HepG2 (cell line): ENCODE results near the gene CAPZB. TPM values are rescaled to one million over a fixed set of nuclear protein-coding genes. Genes with fewer than 3 reads are reported as not detected.
A peak's percentile ranks its signal among the peaks of the same experiment; 100 is the strongest.

ENCODE experiments used
- ATAC-seq: fragments of 200-7000 bp; cut with Tn5 transposase; 3 replicates; pipeline ENCODE4 v1.9.1; 2020; ENCODE audit warnings: mild to moderate bottlenecking, moderate library complexity
- BruUV-seq: library from RNA; stranded (reverse); fragments of 400-500 nt; replicated peaks from 2 replicates; lab custom pipeline; 2021; lab: Mats Ljungman, UMichigan
- CTCF ChIA-PET: fragments of 300-600 bp; formaldehyde crosslinking; extraction: SDS; loops from one replicate; lab custom pipeline; 2021; ENCODE audit warnings: low total read pairs, inconsistent platforms, low intra/inter-chr PET ratio; lab: Yijun Ruan, JAX
- POLR2A ChIA-PET: fragments of 350-600 bp; sonication (Branson Sonifier 250); formaldehyde crosslinking; loops from one replicate; lab custom pipeline; 2020; ENCODE audit warnings: antibody characterized with exemption, inconsistent platforms; lab: Yijun Ruan, JAX
- DNase-seq: peaks from one replicate; pipeline ENCODE4 v3.0.0-alpha.2; 2015; ENCODE audit warnings: low spot score
- FAIRE-seq: peaks from 3 replicates; lab custom pipeline; 2011; peaks lifted over from hg19 to GRCh38; lab: Jason Lieb, UNC
- H2AFZ ChIP-seq: one replicate; pipeline ENCODE4 v1.6.1; 2011; ENCODE audit warnings: low read length, inconsistent platforms
- H3K27ac ChIP-seq: fragments of 300-600 bp; 3 replicates; pipeline ENCODE4 v1.8.0; 2011; ENCODE audit warnings: mixed run types, mild to moderate bottlenecking, mixed read lengths, low read length, inconsistent platforms; ENCODE audit not compliant: insufficient read depth; ENCODE audit errors: extremely low read length
- H3K27me3 ChIP-seq, 2 experiments: fragments of 200-600 bp in 1 of 2; 2 replicates in 1 of 2; 3 replicates in 1 of 2; pipeline versions ENCODE4 v1.6.0 to v1.8.0; 2011; ENCODE audit warnings: low read length in 2 of 2, mild to moderate bottlenecking in 2 of 2, moderate library complexity in 2 of 2, inconsistent platforms in 1 of 2; ENCODE audit not compliant: insufficient read depth in 2 of 2, control insufficient read depth in 1 of 2
- H3K36me3 ChIP-seq, 2 experiments: fragments of 200-600 bp in 1 of 2; replicated peaks in 1 of 2; 2 replicates in 1 of 2; 3 replicates in 1 of 2; pipeline versions ENCODE4 v1.5.1 to v1.8.0; 2011; ENCODE audit warnings: low read length in 2 of 2, inconsistent platforms in 1 of 2; ENCODE audit not compliant: insufficient read depth in 2 of 2, control insufficient read depth in 1 of 2
- H3K4me1 ChIP-seq: 2 replicates; pipeline ENCODE4 v1.5.1; 2012; ENCODE audit warnings: low read length, inconsistent platforms; ENCODE audit not compliant: insufficient read depth
- H3K4me2 ChIP-seq: 2 replicates; pipeline ENCODE4 v1.6.0; 2011; ENCODE audit warnings: low read depth, low read length, inconsistent platforms
- H3K4me3 ChIP-seq, 3 experiments: fragments of 200-600 bp in 1 of 3; sonication (generic), shearing (Covaris generic) in 1 of 3; replicated peaks in 1 of 3; 2 replicates each; pipeline ENCODE4 v1.5.1; 2011 to 2016; ENCODE audit warnings: low read length in 3 of 3, inconsistent platforms in 2 of 3, low read depth in 2 of 3, mild to moderate bottlenecking in 2 of 3, control low read depth in 1 of 3, mixed read lengths in 1 of 3; ENCODE audit not compliant: insufficient read depth in 1 of 3
- H3K79me2 ChIP-seq: one replicate; pipeline ENCODE4 v1.6.1; 2011; ENCODE audit warnings: low read length, inconsistent platforms; ENCODE audit not compliant: insufficient read depth
- H3K9ac ChIP-seq: 2 replicates; pipeline ENCODE4 v1.6.0; 2011; ENCODE audit warnings: mild to moderate bottlenecking, low read depth, low read length, inconsistent platforms; ENCODE audit not compliant: insufficient read depth
- H3K9me3 ChIP-seq: 2 replicates; pipeline ENCODE4 v1.5.1; 2012; ENCODE audit warnings: mild to moderate bottlenecking, low read length
- H4K20me1 ChIP-seq: 2 replicates; pipeline ENCODE4 v1.6.0; 2011; ENCODE audit warnings: inconsistent platforms, mild to moderate bottlenecking, low read length, moderate library complexity; ENCODE audit not compliant: insufficient read depth
- CEBPB ChIP-seq: IDR thresholded peaks from 2 replicates; pipeline ENCODE4 v1.6.1; 2011; ENCODE audit warnings: low read depth, low read length, improper control_type of control experiment, borderline replicate concordance
- GMEB2 ChIP-seq: IDR thresholded peaks from 2 replicates; pipeline ENCODE4 v1.6.1; 2016; ENCODE audit warnings: missing biosample characterization, missing genetic modification reagents, low read depth
- MEIS2 ChIP-seq: sonication (generic); formaldehyde crosslinking; IDR thresholded peaks from 2 replicates; pipeline ENCODE4 v1.9.0; 2021; ENCODE audit warnings: mild to moderate bottlenecking, missing genetic modification reagents
- SMC3 ChIP-seq: IDR thresholded peaks from 2 replicates; pipeline ENCODE4 v1.6.1; 2011; ENCODE audit warnings: low read length, improper control_type of control experiment
- ZBTB33 ChIP-seq: sonication (generic); formaldehyde crosslinking; IDR thresholded peaks from 2 replicates; pipeline ENCODE4 v1.4.0; 2020; ENCODE audit warnings: missing genetic modification reagents
- ZNF136 ChIP-seq: sonication (generic); formaldehyde crosslinking; IDR thresholded peaks from 2 replicates; pipeline ENCODE4 v1.8.1; 2022; ENCODE audit warnings: low read depth, mild to moderate bottlenecking, moderate library complexity, missing genetic modification reagents
- ZNF460 ChIP-seq: sonication (generic); formaldehyde crosslinking; IDR thresholded peaks from 2 replicates; pipeline ENCODE4 v1.5.1; 2020; ENCODE audit warnings: missing genetic modification reagents, mild to moderate bottlenecking, borderline replicate concordance
- ZNF564 ChIP-seq: sonication (generic); formaldehyde crosslinking; IDR thresholded peaks from 2 replicates; pipeline ENCODE4 v1.8.1; 2023; ENCODE audit warnings: mild to moderate bottlenecking, missing genetic modification reagents
- ZNF672 ChIP-seq: sonication (generic); formaldehyde crosslinking; IDR thresholded peaks from 2 replicates; pipeline ENCODE4 v1.8.1; 2022; ENCODE audit warnings: missing genetic modification reagents
- ZNF883 ChIP-seq: sonication (generic); formaldehyde crosslinking; IDR thresholded peaks from 2 replicates; pipeline ENCODE4 v1.5.1; 2020; ENCODE audit warnings: mild to moderate bottlenecking, missing genetic modification reagents; ENCODE audit errors: not compliant biosample characterization
- WGBS: methylation state at CpG from one replicate; pipeline ENCODE4 v1.1.6; 2017; ENCODE audit warnings: low lambda C conversion rate; 5-methylcytosine and 5-hydroxymethylcytosine counted together
- in situ Hi-C: cut with HindIII; loops from 2 replicates; pipeline ENCODE4 v1.10.0; 2017; ENCODE audit warnings: low pct_unique_long_range_greater_than_20kb; ENCODE audit not compliant: extremely low pct_ligation_motif_present
- intact Hi-C: fragments of 100-400 bp; cut with micrococcal nuclease; formaldehyde crosslinking; loops from one replicate; pipeline ENCODE4 v1.10.0; 2022; ENCODE audit not compliant: unreplicated experiment
- polyA plus RNA-seq, 8 experiments: library from polyadenylated mRNA; depleted of rRNA in 3 of 8; stranded (reverse) in 7 of 8; unstranded in 1 of 8; fragments of >200 nt; fragmentation: Illumina TruSeq in 4 of 8; extraction: Trizol in 4 of 8; gene quantifications; 2 replicates each; pipeline versions ENCODE4 v1.2.1 to v1.2.3, GENCODE V29; 2011 to 2016; ENCODE audit warnings: low read depth in 4 of 8, missing spikeins in 1 of 8, mixed read lengths in 1 of 8; ENCODE audit not compliant: insufficient read depth in 1 of 8
- total RNA-seq, 5 experiments: library from RNA; depleted of rRNA; stranded (reverse); fragments of >200 nt; fragmentation: Illumina TruSeq; extraction: Trizol; gene quantifications; 2 replicates each; pipeline ENCODE4 v1.2.3, GENCODE V29; 2016; ENCODE audit warnings: low read depth in 1 of 5

CAPZB gene
- total and polyA plus RNA-seq, 2 of the 13 experiments (the other 11 are each of a cell fraction or from before 2014, with no cell fraction given) = 58.9 to 76.9 TPM

DNA sequence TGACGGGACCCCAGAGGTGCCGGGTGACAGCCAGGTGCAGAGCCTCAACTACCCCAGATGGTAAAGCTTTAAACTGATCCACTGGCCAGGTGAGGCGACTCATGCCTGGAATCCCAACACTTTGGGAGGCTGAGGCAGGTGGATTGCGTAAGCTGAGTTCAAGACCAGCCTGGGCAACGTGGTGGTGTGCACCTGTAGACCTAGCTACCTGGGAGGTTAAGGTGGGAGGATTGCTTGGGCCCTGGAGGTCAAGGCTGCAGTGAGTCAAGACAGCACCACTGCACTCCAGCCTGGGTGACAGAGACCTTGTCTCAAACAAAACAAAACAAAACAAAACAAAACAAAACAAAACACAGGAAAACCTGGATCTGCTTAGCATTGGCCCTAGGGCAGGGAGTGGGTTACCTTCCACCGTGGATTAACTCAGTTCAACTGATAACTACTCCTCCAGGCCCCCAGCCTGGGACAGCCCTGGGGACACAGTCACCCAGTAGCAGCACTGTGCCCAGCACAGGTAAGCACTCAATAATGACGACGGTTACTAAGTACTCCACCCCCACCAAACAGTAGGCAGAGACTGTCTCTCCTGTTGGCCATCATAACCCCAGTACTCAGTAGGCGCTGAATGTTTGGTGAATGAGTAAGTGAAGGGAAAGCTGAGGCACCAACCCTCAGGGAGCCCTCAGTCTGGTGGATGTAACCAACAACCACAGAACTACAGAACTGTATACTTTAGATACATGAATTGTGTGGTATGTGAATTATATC, 151.6 kb downstream of the CAPZB start:
- intact Hi-C loops (no loop called here), in situ Hi-C loops (no loop called here)
- BruUV-seq = no TSS peak
- H3K9ac ChIP-seq = no peak overlapping the region
- H3K27ac ChIP-seq = no peak overlapping the region
- DNase-seq = no peak
- no peak for FAIRE-seq
- H3K36me3 ChIP-seq = peaks cover 0 to under 1% of the 10 kb centered on the region in 2 experiments; a peak in 2 of 5 replicates
- no peak overlapping the region for H3K4me3 ChIP-seq
- no peaks in the 10 kb centered on the region for H4K20me1 ChIP-seq
- ATAC-seq = no peak
- CTCF ChIA-PET = no interaction called here
- no peak overlapping the region for H3K4me2 ChIP-seq
- no peaks in the 10 kb centered on the region for H3K27me3 ChIP-seq
- H3K4me1 ChIP-seq = peaks cover 27% of the 10 kb centered on the region
- TF ChIP-seq SMC3 (no peak), ZNF136 (no peak), ZBTB33 (CRISPR knock-in tag) (no peak), GMEB2 (CRISPR knock-in tag) (no peak), ZNF672 (no peak), CEBPB (peak; percentile 32; the same call in 1 of the 2 replicates), ZNF460 (CRISPR knock-in tag) (peak; percentile 55; the same call in 1 of the 2 replicates), ZNF564 (CRISPR knock-in tag) (no peak), ZNF883 (no peak), MEIS2 (CRISPR knock-in tag) (no peak)
- TF ChIP-seq, all 625 proteins: peak for 2
- Histone ChIP-seq H2AFZ (no peak overlapping the region), H3K79me2 (no peaks in the 10 kb centered on the region), H3K9me3 (no peaks in the 10 kb centered on the region)
- POLR2A ChIA-PET = no interaction called here
- WGBS = 89% methylated on average over 9 of the region's 9 CpGs
